K562 (cell line): ENCODE measurements around the gene CCDC78. TPM values are rescaled to one million over a fixed set of nuclear protein-coding genes. Genes with fewer than 3 reads are reported as not detected.
A peak's percentile ranks its signal among the peaks of the same experiment; 100 is the strongest.

Source experiments
- CEBPB ChIP-seq: fragments of 450-650 bp; IDR thresholded peaks from 2 replicates; pipeline ENCODE4 v1.6.1; 2016; ENCODE audit warnings: missing genetic modification characterization, missing compliant biosample characterization
- HDAC1 ChIP-seq, 2 experiments: fragments of 450-650 bp; IDR thresholded peaks; 2 replicates each; pipeline ENCODE4 v1.6.1; 2016 to 2017; ENCODE audit warnings: inconsistent platforms in 1 of 2, mild to moderate bottlenecking in 1 of 2, moderate library complexity in 1 of 2
- HMG20B ChIP-seq: fragments of 250-450 bp; sonication (Bioruptor Pico); IDR thresholded peaks from 2 replicates; pipeline ENCODE4 v1.5.0; 2021; ENCODE audit warnings: mild to moderate bottlenecking
- ID3 ChIP-seq, 2 experiments: fragments of 250-450 bp in 1 of 2; fragments of 450-650 bp in 1 of 2; sonication (Bioruptor Pico) in 1 of 2; IDR thresholded peaks; 2 replicates each; pipeline versions ENCODE4 v1.6.1 to v1.8.0; 2016 to 2021; ENCODE audit warnings: mild to moderate bottlenecking in 2 of 2, moderate library complexity in 2 of 2, missing compliant biosample characterization in 1 of 2, missing genetic modification characterization in 1 of 2
- MEF2D ChIP-seq: conservative IDR thresholded peaks from 2 replicates; pipeline ENCODE4 v1.6.1; 2016; ENCODE audit warnings: low read depth, missing genetic modification characterization, missing compliant biosample characterization
- NCOA6 ChIP-seq: fragments of 450-650 bp; IDR thresholded peaks from 2 replicates; pipeline ENCODE4 v1.6.1; 2017; ENCODE audit warnings: mild to moderate bottlenecking
- SIN3A ChIP-seq, 2 experiments: fragments of 150-350 bp in 1 of 2; IDR thresholded peaks; 2 replicates each; pipeline ENCODE4 v1.6.1; 2011 to 2016; ENCODE audit warnings: borderline replicate concordance in 2 of 2, low read depth in 2 of 2, low read length in 2 of 2, mild to moderate bottlenecking in 2 of 2, moderate library complexity in 2 of 2; ENCODE audit not compliant: control insufficient read depth in 1 of 2
- TCF7 ChIP-seq: sonication (generic); IDR thresholded peaks from 2 replicates; pipeline ENCODE4 v1.6.1; 2016; ENCODE audit warnings: antibody characterized with exemption, borderline replicate concordance
- TCFL5 ChIP-seq: fragments of 250-450 bp; sonication (Bioruptor Pico); conservative IDR thresholded peaks from 2 replicates; pipeline ENCODE4 v1.6.1; 2021; ENCODE audit warnings: mild to moderate bottlenecking, moderate library complexity, matching md5 sums
- U2AF1 ChIP-seq: fragments of 200-400 bp; formaldehyde crosslinking; optimal IDR thresholded peaks from 2 replicates; pipeline ENCODE3; 2017; ENCODE audit warnings: mild to moderate bottlenecking, low read depth, low read length, moderate library complexity
- ZNF395 ChIP-seq: fragments of 200-800 bp; sonication (Bioruptor generic); IDR thresholded peaks from 2 replicates; pipeline ENCODE4 v1.6.1; 2017; ENCODE audit warnings: missing genetic modification characterization, missing compliant biosample characterization
- ZNF589 ChIP-seq: fragments of 200-800 bp; sonication (Bioruptor generic); IDR thresholded peaks from 2 replicates; pipeline ENCODE4 v1.6.1; 2016; ENCODE audit warnings: low read depth, missing genetic modification characterization, missing compliant biosample characterization
- ZNF79 ChIP-seq: fragments of 250-450 bp; sonication (Bioruptor Pico); IDR thresholded peaks from 2 replicates; pipeline ENCODE4 v1.4.0; 2020; ENCODE audit warnings: low read depth, mild to moderate bottlenecking, moderate library complexity
- polyA plus RNA-seq, 8 experiments: library from polyadenylated mRNA; depleted of rRNA in 4 of 8; stranded (reverse) in 5 of 8; unstranded in 3 of 8; fragments of >200 nt; fragmentation: Nextera tagmentation in 2 of 8; fragmentation: Illumina TruSeq in 1 of 8; extraction: Ambion mirVana in 2 of 8; extraction: Trizol in 1 of 8; gene quantifications; 2 replicates each; pipeline versions ENCODE4 v1.2.1 to v1.2.3, GENCODE V29; 2011 to 2014; ENCODE audit warnings: inconsistent platforms in 1 of 8, missing spikeins in 1 of 8
- total RNA-seq, 7 experiments: library from RNA; depleted of rRNA in 6 of 7; stranded (reverse); fragments of >200 nt in 6 of 7; fragmentation: Illumina TruSeq in 2 of 7; extraction: Trizol in 2 of 7; gene quantifications; 2 replicates each; pipeline versions ENCODE4 v1.2.1 to v1.2.3, GENCODE V29; 2011 to 2021; ENCODE audit warnings: low replicate concordance in 1 of 7
- TF ChIP-seq, protein P1 (sequence below): fragments of 450-650 bp; IDR thresholded peaks from 2 replicates; pipeline ENCODE4 v1.7.0; 2016; ENCODE audit warnings: borderline replicate concordance
- TF ChIP-seq, protein P2 (sequence below): fragments of 450-650 bp; IDR thresholded peaks from 2 replicates; pipeline ENCODE4 v1.6.1; 2017; ENCODE audit warnings: antibody characterized with exemption, mild to moderate bottlenecking
- TF ChIP-seq, protein P3 (sequence below), 2 experiments: fragments of 200-800 bp in 1 of 2; sonication (Bioruptor generic) in 1 of 2; sonication (generic) in 1 of 2; formaldehyde crosslinking in 1 of 2; IDR thresholded peaks in 1 of 2; conservative IDR thresholded peaks in 1 of 2; 2 replicates each; pipeline versions ENCODE4 v1.5.0 to v1.6.1; 2016 to 2020; ENCODE audit warnings: missing compliant biosample characterization in 1 of 2, missing genetic modification characterization in 1 of 2, missing genetic modification reagents in 1 of 2

CCDC78 gene
- total and polyA plus RNA-seq, 9 of the 15 experiments (the other 6 are each of a cell fraction or from before 2014, with no cell fraction given): 0.24 to 17.7 (median 2.9) TPM

DNA sequence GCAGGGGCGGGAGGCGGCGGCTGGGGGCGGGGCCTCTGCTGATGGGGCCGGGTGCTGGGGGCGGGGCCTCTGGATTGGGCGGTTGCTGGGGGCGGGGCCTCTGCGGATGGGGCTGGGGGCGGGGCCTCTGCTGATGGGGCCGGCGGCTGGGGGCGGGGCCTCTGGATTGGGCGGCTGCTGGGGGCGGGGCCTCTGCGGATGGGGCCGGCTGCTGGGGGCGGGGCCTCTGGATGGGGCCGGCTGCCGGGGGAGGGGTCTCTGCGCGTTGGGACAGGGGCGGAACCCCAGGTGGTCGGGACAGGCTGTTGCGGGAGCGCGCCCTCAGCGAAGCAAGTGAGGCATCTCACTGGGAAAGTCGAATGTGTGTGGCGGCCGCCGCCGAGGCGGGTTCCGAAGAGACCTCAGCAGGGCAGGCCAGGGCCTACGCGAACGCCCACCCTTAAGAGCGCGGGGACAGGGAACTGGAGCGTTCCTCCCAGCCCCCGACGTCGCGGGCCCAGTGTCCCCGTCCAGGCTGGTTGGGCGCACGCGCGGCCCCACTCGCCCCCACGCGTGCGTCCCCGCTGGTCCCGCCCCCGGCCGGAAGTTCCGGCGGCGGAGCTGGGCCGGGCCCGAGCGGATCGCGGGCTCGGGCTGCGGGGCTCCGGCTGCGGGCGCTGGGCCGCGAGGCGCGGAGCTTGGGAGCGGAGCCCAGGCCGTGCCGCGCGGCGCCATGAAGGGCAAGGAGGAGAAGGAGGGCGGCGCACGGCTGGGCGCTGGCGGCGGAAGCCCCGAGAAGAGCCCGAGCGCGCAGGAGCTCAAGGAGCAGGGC lies 46.2 kb downstream of the CCDC78 start, which contains the start of gene STUB1 (continued):
- TF ChIP-seq U2AF1 (peak; percentile 24), NCOA6 (peak; percentile 96; the same call in 1 of the 2 replicates), TCF7 (no peak), MEF2D (no peak), ID3 (CRISPR knock-in tag; IDR thresholded peaks at IDR 0.05) (no peak), ID3 (tag; IDR thresholded peaks at IDR 0.05) (no peak), ZNF79 (no peak), SIN3A (IDR thresholded peaks at IDR 0.05; ENCODE audit: borderline replicate concordance in 2 of 2, control insufficient read depth in 1 of 2, low read depth in 2 of 2, low read length in 2 of 2) (peak; percentile 20 to 58; a peak in 2 of 4 replicates), CEBPB (tag) (no peak), HMG20B (no peak), ZNF395 (CRISPR knock-in tag) (no peak), HDAC1 (IDR thresholded peaks at IDR 0.05) (peak in 1 of 2 experiments; percentile 77; a peak in 2 of 4 replicates), TCFL5 (CRISPR knock-in tag) (no peak), ZNF589 (no peak)
- TF ChIP-seq, protein P1, sequence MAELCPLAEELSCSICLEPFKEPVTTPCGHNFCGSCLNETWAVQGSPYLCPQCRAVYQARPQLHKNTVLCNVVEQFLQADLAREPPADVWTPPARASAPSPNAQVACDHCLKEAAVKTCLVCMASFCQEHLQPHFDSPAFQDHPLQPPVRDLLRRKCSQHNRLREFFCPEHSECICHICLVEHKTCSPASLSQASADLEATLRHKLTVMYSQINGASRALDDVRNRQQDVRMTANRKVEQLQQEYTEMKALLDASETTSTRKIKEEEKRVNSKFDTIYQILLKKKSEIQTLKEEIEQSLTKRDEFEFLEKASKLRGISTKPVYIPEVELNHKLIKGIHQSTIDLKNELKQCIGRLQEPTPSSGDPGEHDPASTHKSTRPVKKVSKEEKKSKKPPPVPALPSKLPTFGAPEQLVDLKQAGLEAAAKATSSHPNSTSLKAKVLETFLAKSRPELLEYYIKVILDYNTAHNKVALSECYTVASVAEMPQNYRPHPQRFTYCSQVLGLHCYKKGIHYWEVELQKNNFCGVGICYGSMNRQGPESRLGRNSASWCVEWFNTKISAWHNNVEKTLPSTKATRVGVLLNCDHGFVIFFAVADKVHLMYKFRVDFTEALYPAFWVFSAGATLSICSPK: no peak
- TF ChIP-seq, protein P2, sequence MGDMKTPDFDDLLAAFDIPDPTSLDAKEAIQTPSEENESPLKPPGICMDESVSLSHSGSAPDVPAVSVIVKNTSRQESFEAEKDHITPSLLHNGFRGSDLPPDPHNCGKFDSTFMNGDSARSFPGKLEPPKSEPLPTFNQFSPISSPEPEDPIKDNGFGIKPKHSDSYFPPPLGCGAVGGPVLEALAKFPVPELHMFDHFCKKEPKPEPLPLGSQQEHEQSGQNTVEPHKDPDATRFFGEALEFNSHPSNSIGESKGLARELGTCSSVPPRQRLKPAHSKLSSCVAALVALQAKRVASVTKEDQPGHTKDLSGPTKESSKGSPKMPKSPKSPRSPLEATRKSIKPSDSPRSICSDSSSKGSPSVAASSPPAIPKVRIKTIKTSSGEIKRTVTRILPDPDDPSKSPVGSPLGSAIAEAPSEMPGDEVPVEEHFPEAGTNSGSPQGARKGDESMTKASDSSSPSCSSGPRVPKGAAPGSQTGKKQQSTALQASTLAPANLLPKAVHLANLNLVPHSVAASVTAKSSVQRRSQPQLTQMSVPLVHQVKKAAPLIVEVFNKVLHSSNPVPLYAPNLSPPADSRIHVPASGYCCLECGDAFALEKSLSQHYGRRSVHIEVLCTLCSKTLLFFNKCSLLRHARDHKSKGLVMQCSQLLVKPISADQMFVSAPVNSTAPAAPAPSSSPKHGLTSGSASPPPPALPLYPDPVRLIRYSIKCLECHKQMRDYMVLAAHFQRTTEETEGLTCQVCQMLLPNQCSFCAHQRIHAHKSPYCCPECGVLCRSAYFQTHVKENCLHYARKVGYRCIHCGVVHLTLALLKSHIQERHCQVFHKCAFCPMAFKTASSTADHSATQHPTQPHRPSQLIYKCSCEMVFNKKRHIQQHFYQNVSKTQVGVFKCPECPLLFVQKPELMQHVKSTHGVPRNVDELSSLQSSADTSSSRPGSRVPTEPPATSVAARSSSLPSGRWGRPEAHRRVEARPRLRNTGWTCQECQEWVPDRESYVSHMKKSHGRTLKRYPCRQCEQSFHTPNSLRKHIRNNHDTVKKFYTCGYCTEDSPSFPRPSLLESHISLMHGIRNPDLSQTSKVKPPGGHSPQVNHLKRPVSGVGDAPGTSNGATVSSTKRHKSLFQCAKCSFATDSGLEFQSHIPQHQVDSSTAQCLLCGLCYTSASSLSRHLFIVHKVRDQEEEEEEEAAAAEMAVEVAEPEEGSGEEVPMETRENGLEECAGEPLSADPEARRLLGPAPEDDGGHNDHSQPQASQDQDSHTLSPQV: no peak; the same call in 1 of the 2 replicates
- TF ChIP-seq, protein P3, sequence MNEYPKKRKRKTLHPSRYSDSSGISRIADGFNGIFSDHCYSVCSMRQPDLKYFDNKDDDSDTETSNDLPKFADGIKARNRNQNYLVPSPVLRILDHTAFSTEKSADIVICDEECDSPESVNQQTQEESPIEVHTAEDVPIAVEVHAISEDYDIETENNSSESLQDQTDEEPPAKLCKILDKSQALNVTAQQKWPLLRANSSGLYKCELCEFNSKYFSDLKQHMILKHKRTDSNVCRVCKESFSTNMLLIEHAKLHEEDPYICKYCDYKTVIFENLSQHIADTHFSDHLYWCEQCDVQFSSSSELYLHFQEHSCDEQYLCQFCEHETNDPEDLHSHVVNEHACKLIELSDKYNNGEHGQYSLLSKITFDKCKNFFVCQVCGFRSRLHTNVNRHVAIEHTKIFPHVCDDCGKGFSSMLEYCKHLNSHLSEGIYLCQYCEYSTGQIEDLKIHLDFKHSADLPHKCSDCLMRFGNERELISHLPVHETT (CRISPR knock-in tag; conservative IDR thresholded peaks at IDR 0.05 in 1 of 2, IDR thresholded peaks at IDR 0.05 in 1 of 2): peak in 1 of 2 experiments; percentile 76; a peak in 2 of 4 replicates
